ENCODE measurements around the gene KIDINS220.

DNA sequence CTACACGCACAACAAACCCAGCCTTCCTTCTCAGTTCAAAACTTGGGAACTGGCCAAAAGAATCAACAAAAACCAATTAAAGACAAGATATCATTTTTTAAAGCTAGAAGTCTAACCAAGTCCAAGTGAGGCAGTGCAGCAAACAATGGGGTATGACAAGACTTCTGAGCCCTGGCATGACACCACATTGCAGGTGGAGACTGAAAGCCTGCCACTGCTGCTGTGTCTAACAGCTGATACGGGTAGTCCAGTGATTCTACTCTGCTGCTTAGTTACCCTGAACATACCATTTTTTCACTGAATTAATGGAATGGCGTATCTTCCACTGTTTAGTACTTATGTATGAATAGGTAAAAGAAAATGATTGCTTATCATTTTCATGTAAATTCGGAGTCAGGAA, 47.4 kb upstream of the KIDINS220 start:
- TF ChIP-seq, protein P1, sequence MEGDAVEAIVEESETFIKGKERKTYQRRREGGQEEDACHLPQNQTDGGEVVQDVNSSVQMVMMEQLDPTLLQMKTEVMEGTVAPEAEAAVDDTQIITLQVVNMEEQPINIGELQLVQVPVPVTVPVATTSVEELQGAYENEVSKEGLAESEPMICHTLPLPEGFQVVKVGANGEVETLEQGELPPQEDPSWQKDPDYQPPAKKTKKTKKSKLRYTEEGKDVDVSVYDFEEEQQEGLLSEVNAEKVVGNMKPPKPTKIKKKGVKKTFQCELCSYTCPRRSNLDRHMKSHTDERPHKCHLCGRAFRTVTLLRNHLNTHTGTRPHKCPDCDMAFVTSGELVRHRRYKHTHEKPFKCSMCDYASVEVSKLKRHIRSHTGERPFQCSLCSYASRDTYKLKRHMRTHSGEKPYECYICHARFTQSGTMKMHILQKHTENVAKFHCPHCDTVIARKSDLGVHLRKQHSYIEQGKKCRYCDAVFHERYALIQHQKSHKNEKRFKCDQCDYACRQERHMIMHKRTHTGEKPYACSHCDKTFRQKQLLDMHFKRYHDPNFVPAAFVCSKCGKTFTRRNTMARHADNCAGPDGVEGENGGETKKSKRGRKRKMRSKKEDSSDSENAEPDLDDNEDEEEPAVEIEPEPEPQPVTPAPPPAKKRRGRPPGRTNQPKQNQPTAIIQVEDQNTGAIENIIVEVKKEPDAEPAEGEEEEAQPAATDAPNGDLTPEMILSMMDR (conservative IDR thresholded peaks at IDR 0.05 in 1 of 2, IDR thresholded peaks at IDR 0.05 in 1 of 2; ENCODE audit: low read depth in 1 of 2, low read length in 2 of 2): no peak
- no peak for TF ChIP-seq EZH2 (IDR thresholded peaks at IDR 0.05; ENCODE audit: low read length, missing control alignments)
